Keratinocyte (primary cell): ENCODE data around the gene MOB3B.

Experiments used
- CTCF ChIP-seq, 3 experiments: IDR thresholded peaks in 1 of 3; conservative IDR thresholded peaks in 1 of 3; optimal IDR thresholded peaks in 1 of 3; 2 replicates in 2 of 3; 3 replicates in 1 of 3; pipeline versions ENCODE3 to v1.5.1; 2011; ENCODE audit warnings: low read length in 3 of 3, mild to moderate bottlenecking in 3 of 3, moderate library complexity in 2 of 3, control low read depth in 1 of 3, inconsistent platforms in 1 of 3; ENCODE audit not compliant: insufficient read depth in 2 of 3; ENCODE audit errors: extremely low read depth in 1 of 3
- EZH2 ChIP-seq: IDR thresholded peaks from one replicate; pipeline ENCODE4 v1.6.1; 2012; ENCODE audit warnings: inconsistent platforms, mild to moderate bottlenecking, low read length, moderate library complexity

GRCh38 chr9:27482709-27483108 is 46.9 kb downstream of the MOB3B start:
- no peak for TF ChIP-seq CTCF (optimal IDR thresholded peaks at IDR 0.05 in 1 of 3, IDR thresholded peaks at IDR 0.05 in 1 of 3, conservative IDR thresholded peaks at IDR 0.05 in 1 of 3; ENCODE audit: extremely low read depth in 1 of 3, insufficient read depth in 2 of 3, low read length in 3 of 3)
- no peak for TF ChIP-seq EZH2
